Adipocyte (in vitro differentiated cells): ENCODE results near the gene CASZ1.

ENCODE experiments used
- DNase-seq: peaks from one replicate; pipeline ENCODE4 v3.0.0-alpha.2; 2015; ENCODE audit warnings: low read depth
- H3K27me3 ChIP-seq: replicated peaks from 2 replicates; pipeline ENCODE4 v1.7.0; 2013; ENCODE audit warnings: mild to moderate bottlenecking, low read length, moderate library complexity; ENCODE audit not compliant: control insufficient read depth, insufficient read depth
- H3K36me3 ChIP-seq: 2 replicates; pipeline ENCODE4 v1.7.0; 2013; ENCODE audit warnings: low read length, mild to moderate bottlenecking, moderate library complexity; ENCODE audit not compliant: control insufficient read depth, insufficient read depth, severe bottlenecking
- H3K4me1 ChIP-seq: 2 replicates; pipeline ENCODE4 v1.7.0; 2013; ENCODE audit warnings: mild to moderate bottlenecking, low read length, moderate library complexity; ENCODE audit not compliant: control insufficient read depth, insufficient read depth
- H3K4me3 ChIP-seq: 2 replicates; pipeline ENCODE4 v1.7.0; 2013; ENCODE audit warnings: mild to moderate bottlenecking, low read length, moderate library complexity
- H3K9ac ChIP-seq: 2 replicates; pipeline ENCODE4 v1.7.0; 2013; ENCODE audit warnings: mild to moderate bottlenecking, low read length, moderate library complexity
- H3K9me3 ChIP-seq: 2 replicates; pipeline ENCODE4 v1.7.0; 2013; ENCODE audit warnings: mild to moderate bottlenecking, low read length, moderate library complexity; ENCODE audit not compliant: control insufficient read depth

CASZ1 gene

GRCh38 chr1:10685808-10686403 is 110.5 kb downstream of the CASZ1 start:
- peak; percentile 27 for DNase-seq
- Histone ChIP-seq H3K9me3 (no peaks in the 10 kb centered on the region), H3K4me3 (no peak overlapping the region), H3K4me1 (no peaks in the 10 kb centered on the region), H3K9ac (no peak overlapping the region), H3K36me3 (no peaks in the 10 kb centered on the region), H3K27me3 (peaks cover 28% of the 10 kb centered on the region)

GRCh38 chr1:10685196-10685807 is 111.1 kb downstream of the CASZ1 start:
- Histone ChIP-seq H3K9ac (no peak overlapping the region), H3K27me3 (peaks cover 34% of the 10 kb centered on the region), H3K4me3 (no peak overlapping the region), H3K9me3 (no peaks in the 10 kb centered on the region), H3K36me3 (no peaks in the 10 kb centered on the region), H3K4me1 (no peaks in the 10 kb centered on the region)
- DNase-seq, result no peak

- H3K27me3 ChIP-seq, result peaks cover 32% of the 10 kb centered on the region
- no peaks in the 10 kb centered on the region for H3K9me3 ChIP-seq
- no peaks in the 10 kb centered on the region for H3K4me1 ChIP-seq
- no peak overlapping the region for H3K4me3 ChIP-seq
- no peaks in the 10 kb centered on the region for H3K36me3 ChIP-seq
- H3K9ac ChIP-seq, result no peak overlapping the region
- DNase-seq, result no peak
Measured at GRCh38 chr1:10684221-10684620, 112.2 kb downstream of the CASZ1 start.

- Histone ChIP-seq H3K4me1 (no peaks in the 10 kb centered on the region), H3K36me3 (no peaks in the 10 kb centered on the region), H3K4me3 (no peak overlapping the region), H3K27me3 (peaks cover 34% of the 10 kb centered on the region), H3K9me3 (no peaks in the 10 kb centered on the region), H3K9ac (no peak overlapping the region)
- DNase-seq, result no peak
Measured at GRCh38 chr1:10682449-10683309, 113.8 kb downstream of the CASZ1 start.

GRCh38 chr1:10682108-10682445 is 114.4 kb downstream of the CASZ1 start:
- Histone ChIP-seq H3K27me3 (peaks cover 38% of the 10 kb centered on the region), H3K36me3 (no peaks in the 10 kb centered on the region), H3K9ac (no peak overlapping the region), H3K9me3 (no peaks in the 10 kb centered on the region), H3K4me1 (no peaks in the 10 kb centered on the region), H3K4me3 (no peak overlapping the region)
- DNase-seq, result no peak

GRCh38 chr1:10681296-10682107 is 114.9 kb downstream of the CASZ1 start:
- DNase-seq, result no peak
- H3K27me3 ChIP-seq, result peaks cover 38% of the 10 kb centered on the region
- H3K4me1 ChIP-seq, result no peaks in the 10 kb centered on the region
- H3K4me3 ChIP-seq, result no peak overlapping the region
- no peaks in the 10 kb centered on the region for H3K9me3 ChIP-seq
- H3K9ac ChIP-seq, result no peak overlapping the region
- H3K36me3 ChIP-seq, result no peaks in the 10 kb centered on the region

- Histone ChIP-seq H3K9me3 (no peaks in the 10 kb centered on the region), H3K9ac (no peak overlapping the region), H3K4me1 (no peaks in the 10 kb centered on the region), H3K36me3 (no peaks in the 10 kb centered on the region), H3K27me3 (peaks cover 38% of the 10 kb centered on the region), H3K4me3 (no peak overlapping the region)
- DNase-seq, result no peak
Measured at GRCh38 chr1:10680487-10680886, 116.0 kb downstream of the CASZ1 start.

GRCh38 chr1:10679496-10680220 is 116.8 kb downstream of the CASZ1 start:
- Histone ChIP-seq H3K9me3 (no peaks in the 10 kb centered on the region), H3K4me1 (no peaks in the 10 kb centered on the region), H3K4me3 (no peak overlapping the region), H3K9ac (no peak overlapping the region), H3K36me3 (no peaks in the 10 kb centered on the region), H3K27me3 (peaks cover 41% of the 10 kb centered on the region)
- DNase-seq, result no peak

GRCh38 chr1:10678852-10679251 is 117.6 kb downstream of the CASZ1 start:
- DNase-seq, result no peak
- Histone ChIP-seq H3K36me3 (no peaks in the 10 kb centered on the region), H3K27me3 (peaks cover 47% of the 10 kb centered on the region), H3K4me1 (no peaks in the 10 kb centered on the region), H3K9me3 (no peaks in the 10 kb centered on the region), H3K4me3 (no peak overlapping the region), H3K9ac (no peak overlapping the region)

- H3K4me3 ChIP-seq, result no peak overlapping the region
- H3K4me1 ChIP-seq, result no peaks in the 10 kb centered on the region
Measured at GRCh38 chr1:10678402-10678801, 118.0 kb downstream of the CASZ1 start.

More at GRCh38 chr1:10678402-10678801, 118.0 kb downstream of the CASZ1 start:
- no peaks in the 10 kb centered on the region for H3K9me3 ChIP-seq
- H3K36me3 ChIP-seq, result no peaks in the 10 kb centered on the region
- no peak overlapping the region for H3K9ac ChIP-seq
- no peak for DNase-seq
- peaks cover 47% of the 10 kb centered on the region for H3K27me3 ChIP-seq
